Measurements from ENCODE around the gene DENND1A. TPM values are rescaled to one million over a fixed set of nuclear protein-coding genes. Genes with fewer than 3 reads are reported as not detected.

Gene DENND1A
- polyA plus RNA-seq, 3 donors from 2014 or later, result 2.6 to 7.5 (median 3.4) TPM

- Mint-ChIP-seq H3K27me3 (ENCODE audit: low read depth in 3 of 3) (peaks cover 6 to 8% (median 8%) of the 10 kb centered on the region in 3 donors), H3K27ac (no peak overlapping the region), H3K4me1 (no peaks in the 10 kb centered on the region), H3K9me3 (no peaks in the 10 kb centered on the region), H3K4me3 (no peak overlapping the region), H3K36me3 (no peaks in the 10 kb centered on the region)
- no peak for DNase-seq
These were observed 581.5 kb downstream of the DENND1A start for GRCh38 chr9:123348317-123348992.

DNA sequence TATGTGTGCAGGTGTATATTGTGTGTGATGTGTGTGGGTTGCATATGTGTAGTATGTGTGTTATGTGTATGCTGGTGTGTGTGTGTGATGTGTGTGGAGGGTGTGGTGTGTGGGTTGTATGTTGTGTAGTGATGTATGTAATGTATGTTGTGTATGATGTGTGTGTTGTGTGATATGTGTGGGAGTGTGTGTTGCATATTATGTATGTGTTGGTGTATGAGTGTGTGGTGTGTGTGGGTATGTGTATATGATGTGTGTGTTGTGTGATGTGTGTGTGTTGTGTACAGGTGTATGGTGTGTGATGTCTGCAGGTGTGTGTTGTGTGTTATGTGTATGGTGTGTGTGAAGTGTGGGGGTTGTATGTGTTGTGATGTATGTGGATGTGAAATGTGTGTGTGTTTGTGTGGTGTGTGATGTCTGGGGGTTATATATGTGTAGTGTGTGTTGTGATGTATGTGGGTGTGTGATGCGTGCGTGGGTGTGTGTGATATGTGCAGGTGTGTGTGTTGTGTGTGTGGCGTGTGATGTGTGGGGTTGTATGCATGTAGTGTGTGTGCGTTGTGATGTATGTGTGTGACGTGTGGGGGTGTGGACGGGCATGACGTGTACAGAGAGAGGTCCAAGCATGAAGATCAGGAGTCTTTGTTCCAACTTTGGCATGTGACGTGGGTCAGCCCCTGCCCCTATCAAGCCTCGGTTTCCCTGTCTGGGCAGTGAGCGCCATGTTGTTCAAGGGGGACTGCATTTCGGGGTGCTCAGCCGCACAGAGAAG lies 582.5 kb downstream of the DENND1A start:
- H3K9me3 Mint-ChIP-seq, result no peaks in the 10 kb centered on the region
- no peak overlapping the region for H3K27ac Mint-ChIP-seq
- no peaks in the 10 kb centered on the region for H3K36me3 Mint-ChIP-seq

GRCh38 chr9:123346826-123347225 lies 583.1 kb downstream of the DENND1A start:
- DNase-seq, result no peak
- no peaks in the 10 kb centered on the region for H3K36me3 Mint-ChIP-seq
- no peak overlapping the region for H3K27ac Mint-ChIP-seq
- H3K9me3 Mint-ChIP-seq, result no peaks in the 10 kb centered on the region
- H3K4me1 Mint-ChIP-seq, result no peaks in the 10 kb centered on the region
- no peak overlapping the region for H3K4me3 Mint-ChIP-seq
- H3K27me3 Mint-ChIP-seq (ENCODE audit: low read depth in 3 of 3), result peaks cover 2 to 6% (median 5%) of the 10 kb centered on the region in 3 donors

More for the DNA sequence above, 582.5 kb downstream of the DENND1A start:
- Mint-ChIP-seq H3K27me3 (ENCODE audit: low read depth in 3 of 3) (peaks cover 0 to 6% (median 5%) of the 10 kb centered on the region in 3 donors), H3K4me1 (no peaks in the 10 kb centered on the region), H3K4me3 (no peak overlapping the region)
- no peak for DNase-seq

DNA sequence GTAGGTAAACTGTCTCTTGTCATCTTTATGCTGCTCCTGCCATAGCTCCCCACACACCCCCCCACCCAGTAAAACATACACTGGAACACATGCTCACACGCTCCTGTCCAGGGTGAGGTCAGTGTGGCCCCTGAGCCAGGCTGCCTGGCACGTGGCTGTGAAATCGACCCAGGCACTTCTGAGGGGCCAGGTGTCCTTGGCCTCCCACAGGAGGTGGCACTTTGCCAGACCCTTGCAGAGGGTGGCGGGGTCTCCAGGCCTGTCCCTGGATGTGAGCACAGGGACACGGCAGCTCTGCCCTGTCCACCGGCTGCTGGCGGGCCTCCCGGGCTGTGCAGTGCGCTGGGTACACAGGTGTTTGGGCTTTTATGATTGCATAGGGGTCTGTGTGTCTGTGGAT lies 583.9 kb downstream of the DENND1A start:
- no peaks in the 10 kb centered on the region for H3K36me3 Mint-ChIP-seq
- no peak overlapping the region for H3K27ac Mint-ChIP-seq
- peaks cover 2 to 5% (median 2%) of the 10 kb centered on the region in 3 donors for H3K27me3 Mint-ChIP-seq (ENCODE audit: low read depth in 3 of 3)

DNA sequence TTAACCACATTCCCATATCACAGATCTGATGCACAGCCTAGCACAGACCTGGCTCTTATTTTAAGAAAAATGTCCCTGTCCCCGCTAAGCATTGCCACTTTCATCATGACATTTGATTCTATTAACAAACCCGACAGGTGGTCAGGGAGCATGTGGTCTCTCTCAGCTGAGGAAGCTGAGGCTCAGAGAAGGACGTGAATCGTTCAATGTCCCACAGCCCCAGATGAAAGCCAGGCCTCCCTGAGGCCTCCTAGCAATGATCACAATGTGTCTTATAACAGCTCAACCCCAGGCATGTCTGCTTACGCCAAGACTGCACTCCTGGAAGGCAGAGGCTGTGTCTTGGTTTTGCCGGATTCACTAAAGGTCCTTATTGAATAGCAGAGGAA lies 584.4 kb downstream of the DENND1A start:
- Mint-ChIP-seq H3K27ac (no peak overlapping the region), H3K4me3 (no peak overlapping the region), H3K4me1 (peaks cover 1 to 7% of the 10 kb centered on the region in 2 donors), H3K36me3 (no peaks in the 10 kb centered on the region), H3K9me3 (no peaks in the 10 kb centered on the region), H3K27me3 (ENCODE audit: low read depth in 3 of 3) (peaks cover 2 to 6% (median 2%) of the 10 kb centered on the region in 3 donors)
- DNase-seq, result no peak

More for the DNA sequence above, 583.9 kb downstream of the DENND1A start:
- no peaks in the 10 kb centered on the region for H3K9me3 Mint-ChIP-seq
- H3K4me3 Mint-ChIP-seq, result no peak overlapping the region
- DNase-seq, result no peak
- H3K4me1 Mint-ChIP-seq, result peaks cover 0 to 3% of the 10 kb centered on the region in 2 donors

GRCh38 chr9:123344192-123344949 lies 585.6 kb downstream of the DENND1A start:
- Mint-ChIP-seq H3K9me3 (no peaks in the 10 kb centered on the region), H3K27ac (no peak overlapping the region), H3K27me3 (ENCODE audit: low read depth in 3 of 3) (peaks cover 0 to 6% (median 4%) of the 10 kb centered on the region in 3 donors), H3K4me3 (no peak overlapping the region), H3K36me3 (no peaks in the 10 kb centered on the region), H3K4me1 (peaks cover 11 to 19% of the 10 kb centered on the region in 2 donors)
- no peak for DNase-seq

GRCh38 chr9:123343443-123344191 lies 586.3 kb downstream of the DENND1A start:
- H3K27me3 Mint-ChIP-seq (ENCODE audit: low read depth in 3 of 3), result peaks cover 4 to 13% (median 4%) of the 10 kb centered on the region in 3 donors
- no peaks in the 10 kb centered on the region for H3K9me3 Mint-ChIP-seq
- no peak for DNase-seq
- H3K36me3 Mint-ChIP-seq, result no peaks in the 10 kb centered on the region
- no peak overlapping the region for H3K4me3 Mint-ChIP-seq
- H3K4me1 Mint-ChIP-seq, result peaks cover 18 to 27% of the 10 kb centered on the region in 2 donors
- no peak overlapping the region for H3K27ac Mint-ChIP-seq

DNA sequence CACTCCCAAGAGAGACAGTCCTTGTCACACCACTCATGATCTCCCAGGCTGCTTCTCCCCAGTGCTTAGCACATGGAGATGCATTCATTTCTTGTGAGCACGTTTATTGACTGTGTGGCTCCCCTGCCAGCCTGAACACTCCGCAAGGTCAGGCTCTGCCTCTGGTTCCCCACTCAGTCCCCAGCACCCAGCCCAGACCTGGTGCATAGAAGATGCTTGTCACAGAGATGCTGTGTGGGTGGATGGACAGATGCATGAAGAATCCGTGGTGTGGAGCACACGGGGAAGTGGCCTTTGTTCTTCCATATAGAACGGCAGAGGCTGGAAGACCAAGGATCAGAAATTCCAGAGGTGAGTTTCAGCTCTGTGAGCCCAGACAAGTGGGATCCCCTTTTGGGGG lies 587.7 kb downstream of the DENND1A start:
- Mint-ChIP-seq H3K4me3 (no peak overlapping the region), H3K4me1 (peaks cover 23 to 31% of the 10 kb centered on the region in 2 donors)

DNA sequence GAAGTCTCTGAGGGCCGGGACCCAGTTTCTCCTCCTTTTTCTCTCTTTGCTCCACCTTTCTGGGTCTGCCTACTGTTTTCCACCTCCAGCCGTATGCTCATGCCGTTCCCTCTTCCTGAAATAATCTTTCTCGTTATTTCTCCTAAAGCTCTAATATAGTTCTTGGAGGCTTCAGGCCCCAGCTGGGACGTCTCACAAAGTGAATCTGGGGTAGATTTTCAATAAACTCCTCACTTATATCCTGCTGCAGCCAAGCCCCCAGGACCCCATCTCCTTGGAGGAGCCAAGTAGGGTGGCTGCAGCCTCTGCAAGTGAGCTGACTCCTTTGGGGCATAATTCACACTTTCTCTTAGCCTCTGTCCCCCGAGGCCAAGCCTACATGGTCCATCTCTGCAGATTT lies 588.1 kb downstream of the DENND1A start:
- Mint-ChIP-seq H3K27ac (no peak overlapping the region), H3K27me3 (ENCODE audit: low read depth in 3 of 3) (peaks cover 4 to 15% (median 4%) of the 10 kb centered on the region in 3 donors), H3K4me3 (no peak overlapping the region), H3K9me3 (no peaks in the 10 kb centered on the region), H3K36me3 (no peaks in the 10 kb centered on the region), H3K4me1 (peaks cover 23 to 31% of the 10 kb centered on the region in 2 donors)
- no peak for DNase-seq

More for the DNA sequence above, 587.7 kb downstream of the DENND1A start:
- no peak for DNase-seq
- Mint-ChIP-seq H3K9me3 (no peaks in the 10 kb centered on the region), H3K36me3 (no peaks in the 10 kb centered on the region), H3K27me3 (ENCODE audit: low read depth in 3 of 3) (peaks cover 4 to 15% (median 4%) of the 10 kb centered on the region in 3 donors), H3K27ac (no peak overlapping the region)

DNA sequence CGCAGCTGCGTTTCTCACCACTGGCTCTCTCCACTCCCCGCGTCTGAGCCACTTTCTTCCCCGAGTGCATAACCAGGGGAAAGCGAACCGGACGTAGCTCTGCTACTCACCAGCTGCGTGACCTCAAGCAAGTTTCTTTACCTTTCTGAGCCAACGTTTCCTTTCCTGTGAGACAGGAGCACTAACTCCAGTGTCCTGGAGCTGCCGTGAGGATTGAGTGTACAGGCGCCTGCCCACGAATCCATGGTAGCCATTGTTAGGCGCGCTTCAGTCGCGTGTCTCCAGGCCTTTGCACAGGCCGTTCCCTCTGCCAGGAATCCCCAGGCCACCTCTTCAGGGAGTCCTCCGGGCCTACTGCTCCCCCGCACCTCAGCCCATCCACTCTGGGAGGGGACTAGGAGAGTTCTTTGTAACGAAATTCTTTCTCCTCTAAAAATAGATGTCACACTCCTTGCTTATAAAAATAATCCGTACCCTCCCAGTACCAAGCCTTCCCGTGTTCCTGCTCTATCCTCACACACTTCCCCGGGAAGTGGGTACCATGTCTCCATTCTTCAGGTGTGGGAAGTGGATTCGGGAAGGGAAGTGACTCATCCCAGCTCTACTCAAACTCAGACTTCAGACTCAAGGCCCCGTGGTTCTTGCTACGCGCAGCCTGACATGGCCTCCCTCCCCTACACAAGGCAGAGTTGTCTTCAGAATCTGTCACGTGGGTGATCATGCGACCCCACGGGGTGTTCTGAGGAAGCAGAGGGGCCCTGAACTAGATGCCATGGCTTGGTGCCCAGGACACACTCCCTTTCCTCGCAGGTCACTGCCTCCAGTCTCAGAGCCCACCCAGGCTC lies 590.0 kb downstream of the DENND1A start:
- Mint-ChIP-seq H3K4me3 (peak overlapping the region; percentile 83 to 97 (median 92)), H3K27ac (peak overlapping the region; percentile 61 to 92 (median 88)), H3K27me3 (ENCODE audit: low read depth in 3 of 3) (peaks cover 4 to 17% (median 7%) of the 10 kb centered on the region in 3 donors), H3K4me1 (peaks cover 23 to 31% of the 10 kb centered on the region in 2 donors), H3K9me3 (no peaks in the 10 kb centered on the region), H3K36me3 (no peaks in the 10 kb centered on the region)
- no peak for DNase-seq

- no peaks in the 10 kb centered on the region for H3K36me3 Mint-ChIP-seq
- peak overlapping the region; percentile 79 to 92 (median 88) for H3K27ac Mint-ChIP-seq
- peak overlapping the region; percentile 83 to 97 (median 92) for H3K4me3 Mint-ChIP-seq
- DNase-seq, result peak; percentile 66 to 72 (median 71)
- peaks cover 4 to 17% (median 7%) of the 10 kb centered on the region in 3 donors for H3K27me3 Mint-ChIP-seq (ENCODE audit: low read depth in 3 of 3)
- peaks cover 23 to 31% of the 10 kb centered on the region in 2 donors for H3K4me1 Mint-ChIP-seq
- no peaks in the 10 kb centered on the region for H3K9me3 Mint-ChIP-seq
These were observed 590.9 kb downstream of the DENND1A start for GRCh38 chr9:123338710-123339665.

Measured in immature natural killer cell (primary cell).